ENCODE results near the gene KRT74. TPM values are rescaled to one million over a fixed set of nuclear protein-coding genes. Genes with fewer than 3 reads are reported as not detected.

The KRT74 gene
- total RNA-seq, 6 experiments from 2014 or later = not detected

GRCh38 chr12:52581066-52581465 lies 7.4 kb upstream of the KRT74 start:
- intact Hi-C loops (cut with DNase I) = loop anchor here in 1 of 2 donors (2.0 kb wide), 1 partner anchor 298 kb away; no protein-coding TSS in a partner anchor
- TF ChIP-seq POLR2A (IDR thresholded peaks at IDR 0.05) = no peak
- no peak for TF ChIP-seq CTCF (IDR thresholded peaks at IDR 0.05)
- no peaks in the 10 kb centered on the region for H3K4me1 ChIP-seq
- no peak overlapping the region for H3K4me3 ChIP-seq
- H3K27ac ChIP-seq = no peak overlapping the region
- ATAC-seq (no peak), DNase-seq (peak in 1 of 3 donors; percentile 30)
- no peaks in the 10 kb centered on the region for H3K9me3 ChIP-seq
- H3K36me3 ChIP-seq = no peaks in the 10 kb centered on the region
- 60% methylated on average over 2 of the region's 7 CpGs for WGBS (ENCODE audit: insufficient coverage, low coverage, low lambda C conversion rate, missing lambda C conversion rate)
- no peaks in the 10 kb centered on the region for H3K27me3 ChIP-seq

- H3K9me3 ChIP-seq = no peaks in the 10 kb centered on the region
- no peak for DNase-seq
- ATAC-seq = no peak
- no peak overlapping the region for H3K27ac ChIP-seq
- no peaks in the 10 kb centered on the region for H3K27me3 ChIP-seq
- TF ChIP-seq POLR2A (IDR thresholded peaks at IDR 0.05) = no peak
- TF ChIP-seq CTCF (IDR thresholded peaks at IDR 0.05) = no peak
- H3K4me1 ChIP-seq = no peaks in the 10 kb centered on the region
- no peak overlapping the region for H3K4me3 ChIP-seq
- H3K36me3 ChIP-seq = no peaks in the 10 kb centered on the region
- intact Hi-C loops (cut with DNase I) = loop anchor here in 1 of 2 donors (2.0 kb wide), 1 partner anchor 298 kb away; no protein-coding TSS in a partner anchor
- 80% methylated on average over 1 of the region's 1 CpG for WGBS (ENCODE audit: insufficient coverage, low coverage, low lambda C conversion rate, missing lambda C conversion rate)
Measured at GRCh38 chr12:52580496-52580895, 6.9 kb upstream of the KRT74 start.

- no peaks in the 10 kb centered on the region for H3K9me3 ChIP-seq
- TF ChIP-seq CTCF (IDR thresholded peaks at IDR 0.05) (no peak), POLR2A (IDR thresholded peaks at IDR 0.05) (no peak)
- DNase-seq (no peak), ATAC-seq (no peak)
- no peaks in the 10 kb centered on the region for H3K27me3 ChIP-seq
- no peaks in the 10 kb centered on the region for H3K36me3 ChIP-seq
- 69% methylated on average over 6 of the region's 10 CpGs for WGBS (ENCODE audit: insufficient coverage, low coverage, low lambda C conversion rate, missing lambda C conversion rate)
- H3K4me1 ChIP-seq = no peaks in the 10 kb centered on the region
- no peak overlapping the region for H3K4me3 ChIP-seq
- intact Hi-C loops (cut with DNase I) = loop anchor here in 1 of 2 donors (2.0 to 10.0 kb wide), 2 partner anchors 299 to 395 kb away; no protein-coding TSS in a partner anchor
- no peak overlapping the region for H3K27ac ChIP-seq
Measured at GRCh38 chr12:52579468-52580465, 6.1 kb upstream of the KRT74 start.

GRCh38 chr12:52578469-52578868 lies 4.8 kb upstream of the KRT74 start:
- Histone ChIP-seq H3K9me3 (no peaks in the 10 kb centered on the region), H3K36me3 (no peaks in the 10 kb centered on the region), H3K4me3 (no peak overlapping the region), H3K4me1 (no peaks in the 10 kb centered on the region), H3K27ac (no peak overlapping the region), H3K27me3 (no peaks in the 10 kb centered on the region)
- ATAC-seq (no peak), DNase-seq (no peak)
- intact Hi-C loops (cut with DNase I) = loop anchor here in 1 of 2 donors (10.0 kb wide), 1 partner anchor 396 kb away; no protein-coding TSS in a partner anchor
- no peak for TF ChIP-seq CTCF (IDR thresholded peaks at IDR 0.05)
- no peak for TF ChIP-seq POLR2A (IDR thresholded peaks at IDR 0.05)
- WGBS (ENCODE audit: insufficient coverage, low coverage, low lambda C conversion rate, missing lambda C conversion rate) = 68% methylated on average over 3 of the region's 3 CpGs
